H9 (cell line): Measurements from ENCODE around the gene ZNF407. TPM values are rescaled to one million over a fixed set of nuclear protein-coding genes. Genes with fewer than 3 reads are reported as not detected.

Experiments used
- DNase-seq: peaks from one replicate; pipeline ENCODE4 v3.0.0-alpha.2; 2017
- H2AFZ ChIP-seq: one replicate; pipeline ENCODE4 v1.6.1; 2013; ENCODE audit warnings: mild to moderate bottlenecking, low read length, control low read depth, moderate library complexity
- H2AK5ac ChIP-seq: 2 replicates; pipeline ENCODE4 v1.6.1; 2013; ENCODE audit warnings: low read length, control low read depth, mixed read lengths; ENCODE audit not compliant: insufficient read length
- H2BK120ac ChIP-seq: one replicate; pipeline ENCODE4 v1.6.1; 2013; ENCODE audit warnings: low read depth, mild to moderate bottlenecking, low read length, control low read depth, inconsistent platforms; ENCODE audit not compliant: poor library complexity, severe bottlenecking
- H2BK12ac ChIP-seq: 2 replicates; pipeline ENCODE4 v1.6.1; 2013; ENCODE audit warnings: low read length, control low read depth, mixed read lengths, low read depth; ENCODE audit not compliant: insufficient read length
- H2BK15ac ChIP-seq: 2 replicates; pipeline ENCODE4 v1.6.1; 2013; ENCODE audit warnings: low read depth, low read length, control low read depth
- H2BK20ac ChIP-seq: one replicate; pipeline ENCODE4 v1.6.1; 2013; ENCODE audit warnings: low read depth, mild to moderate bottlenecking, low read length, control low read depth, inconsistent platforms; ENCODE audit not compliant: poor library complexity, severe bottlenecking
- H2BK5ac ChIP-seq: 2 replicates; pipeline ENCODE4 v1.6.1; 2013; ENCODE audit warnings: low read length, control low read depth, mixed read lengths; ENCODE audit not compliant: insufficient read length
- H3K14ac ChIP-seq: 2 replicates; pipeline ENCODE4 v1.6.1; 2013; ENCODE audit warnings: low read length, control low read depth; ENCODE audit not compliant: insufficient read depth
- H3K18ac ChIP-seq: 2 replicates; pipeline ENCODE4 v1.6.1; 2013; ENCODE audit warnings: low read depth, mild to moderate bottlenecking, mixed read lengths, low read length, control low read depth; ENCODE audit not compliant: insufficient read length
- H3K23ac ChIP-seq: 2 replicates; pipeline ENCODE4 v1.6.1; 2013; ENCODE audit warnings: low read length, control low read depth, mixed read lengths, low read depth; ENCODE audit not compliant: insufficient read length
- H3K23me2 ChIP-seq: 2 replicates; pipeline ENCODE4 v1.6.1; 2013; ENCODE audit warnings: low read depth, mild to moderate bottlenecking, mixed read lengths, low read length, control low read depth; ENCODE audit not compliant: insufficient read length, poor library complexity, severe bottlenecking
- H3K27ac ChIP-seq: 2 replicates; pipeline ENCODE4 v1.5.1; 2013; ENCODE audit warnings: low read length, control low read depth, mixed read lengths, low read depth; ENCODE audit not compliant: insufficient read length
- H3K27me3 ChIP-seq: 2 replicates; pipeline ENCODE4 v1.6.1; 2013; ENCODE audit warnings: low read length, control low read depth, inconsistent platforms; ENCODE audit not compliant: insufficient read depth
- H3K4ac ChIP-seq: 2 replicates; pipeline ENCODE4 v1.6.1; 2013; ENCODE audit warnings: low read depth, mild to moderate bottlenecking, control low read depth, inconsistent platforms, low read length, moderate library complexity
- H3K4me1 ChIP-seq: 2 replicates; pipeline ENCODE4 v1.6.1; 2013; ENCODE audit warnings: low read length, control low read depth, inconsistent platforms; ENCODE audit not compliant: insufficient read depth
- H3K4me2 ChIP-seq: 2 replicates; pipeline ENCODE4 v1.6.1; 2013; ENCODE audit warnings: low read length, control low read depth, mixed read lengths; ENCODE audit not compliant: insufficient read length, insufficient read depth
- H3K56ac ChIP-seq: 2 replicates; pipeline ENCODE4 v1.6.1; 2013; ENCODE audit warnings: low read depth, mild to moderate bottlenecking, mixed read lengths, low read length, control low read depth; ENCODE audit not compliant: insufficient read length
- H3K79me1 ChIP-seq: 2 replicates; pipeline ENCODE4 v1.6.1; 2013; ENCODE audit warnings: low read depth, mild to moderate bottlenecking, moderate library complexity, low read length, control low read depth, inconsistent platforms; ENCODE audit not compliant: insufficient read depth, poor library complexity, severe bottlenecking
- H3K79me2 ChIP-seq: 2 replicates; pipeline ENCODE4 v1.6.1; 2013; ENCODE audit warnings: low read length, control low read depth, inconsistent platforms; ENCODE audit not compliant: insufficient read depth
- H3K9ac ChIP-seq: 2 replicates; pipeline ENCODE4 v1.6.1; 2013; ENCODE audit warnings: low read length, control low read depth, mixed read lengths; ENCODE audit not compliant: insufficient read length; ENCODE audit errors: extremely low read depth
- H3K9me3 ChIP-seq: one replicate; pipeline ENCODE4 v1.6.1; 2013; ENCODE audit warnings: low read depth, low read length, inconsistent platforms; ENCODE audit not compliant: control insufficient read depth
- H3T11ph ChIP-seq: one replicate; pipeline ENCODE4 v1.6.1; 2013; ENCODE audit warnings: mild to moderate bottlenecking, low read length, control low read depth, inconsistent platforms
- H4K20me1 ChIP-seq: one replicate; pipeline ENCODE4 v1.6.1; 2013; ENCODE audit not compliant: control insufficient read depth, insufficient read length, insufficient read depth
- H4K5ac ChIP-seq: 2 replicates; pipeline ENCODE4 v1.6.1; 2013; ENCODE audit warnings: low read depth, mild to moderate bottlenecking, mixed read lengths, low read length, control low read depth; ENCODE audit not compliant: insufficient read length
- H4K8ac ChIP-seq: replicated peaks from 2 replicates; pipeline ENCODE4 v1.6.1; 2013; ENCODE audit warnings: low read length, control low read depth, mixed read lengths, low read depth; ENCODE audit not compliant: insufficient read length
- H4K91ac ChIP-seq: 2 replicates; pipeline ENCODE4 v1.6.1; 2013; ENCODE audit warnings: low read depth, mild to moderate bottlenecking, moderate library complexity, mixed read lengths, low read length, control low read depth; ENCODE audit not compliant: insufficient read length
- H3K27ac Mint-ChIP-seq, 3 experiments: 2 replicates in 2 of 3; 3 replicates in 1 of 3; pipeline ENCODE4 v1.8.0; 2020 to 2021; ENCODE audit warnings: mixed read lengths in 3 of 3, mild to moderate bottlenecking in 1 of 3, moderate library complexity in 1 of 3
- H3K27me3 Mint-ChIP-seq: 2 replicates; pipeline ENCODE4 v1.8.0; 2021; ENCODE audit warnings: low read depth, mild to moderate bottlenecking, moderate library complexity, mixed read lengths
- H3K36me3 Mint-ChIP-seq, 3 experiments: 2 replicates in 2 of 3; 3 replicates in 1 of 3; pipeline ENCODE4 v1.8.0; 2020 to 2021; ENCODE audit warnings: low read depth in 3 of 3, mixed read lengths in 3 of 3; ENCODE audit not compliant: insufficient read depth in 1 of 3
- H3K4me1 Mint-ChIP-seq, 2 experiments: 2 replicates each; pipeline ENCODE4 v1.8.0; 2020; ENCODE audit warnings: mixed read lengths in 2 of 2
- H3K4me3 Mint-ChIP-seq, 2 experiments: 2 replicates in 1 of 2; 3 replicates in 1 of 2; pipeline ENCODE4 v1.8.0; 2020 to 2021; ENCODE audit warnings: mild to moderate bottlenecking in 2 of 2, mixed read lengths in 2 of 2, moderate library complexity in 1 of 2
- H3K9me3 Mint-ChIP-seq, 2 experiments: 2 replicates in 1 of 2; 3 replicates in 1 of 2; pipeline ENCODE4 v1.8.0; 2020; ENCODE audit warnings: mild to moderate bottlenecking in 2 of 2, mixed read lengths in 2 of 2, moderate library complexity in 1 of 2
- WGBS: extraction: QIAGEN DNeasy Blood & Tissue Kit; methylation state at CpG from one replicate; pipeline ENCODE4 v1.1.7; 2013; ENCODE audit warnings: missing lambda C conversion rate, low lambda C conversion rate, mixed read lengths; ENCODE audit not compliant: insufficient read length; ENCODE audit errors: extremely low coverage; 5-methylcytosine and 5-hydroxymethylcytosine counted together
- total RNA-seq: library from RNA; stranded (reverse); gene quantifications from 2 replicates; pipeline ENCODE4 v1.2.1, GENCODE V29; 2021
- TF ChIP-seq, protein P1 (sequence below): fragments of 200-600 bp; sonication (generic); conservative IDR thresholded peaks from 3 replicates; pipeline ENCODE4 v1.8.0; 2021; ENCODE audit warnings: antibody characterized with exemption, mild to moderate bottlenecking

ZNF407 gene
- total RNA-seq, 1 experiment from 2014 or later = 8.7 TPM

- Histone ChIP-seq H3K4me1 (no peaks in the 10 kb centered on the region), H2AFZ (no peak overlapping the region), H3K18ac (no peak overlapping the region), H3K27ac (no peak overlapping the region), H4K8ac (no peak overlapping the region), H3K79me1 (no peaks in the 10 kb centered on the region), H3K23me2 (no peaks in the 10 kb centered on the region), H2BK12ac (no peak overlapping the region), H3K79me2 (no peaks in the 10 kb centered on the region), H4K91ac (no peak overlapping the region), H3K56ac (no peak overlapping the region), H4K5ac (no peak overlapping the region), H3K14ac (no peak overlapping the region), H3K9ac (no peak overlapping the region), H2BK20ac (no peak overlapping the region), H3K9me3 (no peaks in the 10 kb centered on the region), H4K20me1 (no peaks in the 10 kb centered on the region), H3K23ac (no peak overlapping the region), H2BK15ac (no peak overlapping the region), H3K27me3 (no peaks in the 10 kb centered on the region), H2BK120ac (no peak overlapping the region), H3T11ph (no peak overlapping the region), H3K4ac (no peak overlapping the region), H3K4me2 (no peak overlapping the region), H2AK5ac (no peak overlapping the region), H2BK5ac (no peak overlapping the region)
- H3K27me3 Mint-ChIP-seq = no peaks in the 10 kb centered on the region
- no peak for DNase-seq
- no peak overlapping the region for H3K27ac Mint-ChIP-seq
- H3K4me3 Mint-ChIP-seq = no peak overlapping the region
- no peaks in the 10 kb centered on the region for H3K36me3 Mint-ChIP-seq
- TF ChIP-seq, protein P1, sequence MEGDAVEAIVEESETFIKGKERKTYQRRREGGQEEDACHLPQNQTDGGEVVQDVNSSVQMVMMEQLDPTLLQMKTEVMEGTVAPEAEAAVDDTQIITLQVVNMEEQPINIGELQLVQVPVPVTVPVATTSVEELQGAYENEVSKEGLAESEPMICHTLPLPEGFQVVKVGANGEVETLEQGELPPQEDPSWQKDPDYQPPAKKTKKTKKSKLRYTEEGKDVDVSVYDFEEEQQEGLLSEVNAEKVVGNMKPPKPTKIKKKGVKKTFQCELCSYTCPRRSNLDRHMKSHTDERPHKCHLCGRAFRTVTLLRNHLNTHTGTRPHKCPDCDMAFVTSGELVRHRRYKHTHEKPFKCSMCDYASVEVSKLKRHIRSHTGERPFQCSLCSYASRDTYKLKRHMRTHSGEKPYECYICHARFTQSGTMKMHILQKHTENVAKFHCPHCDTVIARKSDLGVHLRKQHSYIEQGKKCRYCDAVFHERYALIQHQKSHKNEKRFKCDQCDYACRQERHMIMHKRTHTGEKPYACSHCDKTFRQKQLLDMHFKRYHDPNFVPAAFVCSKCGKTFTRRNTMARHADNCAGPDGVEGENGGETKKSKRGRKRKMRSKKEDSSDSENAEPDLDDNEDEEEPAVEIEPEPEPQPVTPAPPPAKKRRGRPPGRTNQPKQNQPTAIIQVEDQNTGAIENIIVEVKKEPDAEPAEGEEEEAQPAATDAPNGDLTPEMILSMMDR = no peak
- no peaks in the 10 kb centered on the region for H3K9me3 Mint-ChIP-seq
- WGBS = no CpG with 5 or more reads among the region's 3 CpGs
- H3K4me1 Mint-ChIP-seq = no peaks in the 10 kb centered on the region
These were observed 230.5 kb downstream of the ZNF407 start for GRCh38 chr18:74828200-74828599.
